OCI-LY1 (cell line): ENCODE results near the gene CAPN15.

Experiments used
- H2AFZ ChIP-seq: fragments of 200-600 bp; sonication (generic), shearing (Covaris generic); 2 replicates; pipeline ENCODE4 v1.6.0; 2014; ENCODE audit warnings: antibody characterized with exemption, mild to moderate bottlenecking, low read length
- H3F3A ChIP-seq: fragments of 200-600 bp; sonication (generic), shearing (Covaris generic); 2 replicates; pipeline ENCODE4 v1.6.0; 2014; ENCODE audit warnings: mild to moderate bottlenecking, antibody characterized with exemption, low read length, moderate library complexity; ENCODE audit not compliant: insufficient read depth
- H3K27ac ChIP-seq: fragments of 200-600 bp; sonication (generic); 2 replicates; pipeline ENCODE4 v1.5.1; 2014; ENCODE audit warnings: low read length, mixed run types, mild to moderate bottlenecking, low read depth; ENCODE audit not compliant: poor library complexity, severe bottlenecking
- H3K27me3 ChIP-seq: fragments of 200-600 bp; sonication (generic); 2 replicates; pipeline ENCODE4 v1.6.0; 2014; ENCODE audit warnings: antibody characterized with exemption, mild to moderate bottlenecking, low read length, moderate library complexity; ENCODE audit not compliant: insufficient read depth
- H3K36me3 ChIP-seq: fragments of 200-600 bp; sonication (generic); 2 replicates; pipeline ENCODE4 v1.6.1; 2014; ENCODE audit warnings: mild to moderate bottlenecking, antibody characterized with exemption, low read length, moderate library complexity, mixed read lengths; ENCODE audit not compliant: insufficient read depth
- H3K4me1 ChIP-seq: fragments of 200-600 bp; sonication (generic); 2 replicates; pipeline ENCODE4 v1.5.1; 2014; ENCODE audit warnings: mild to moderate bottlenecking, low read length, moderate library complexity; ENCODE audit not compliant: insufficient read depth, severe bottlenecking
- H3K4me2 ChIP-seq: fragments of 200-600 bp; sonication (generic), shearing (Covaris generic); 2 replicates; pipeline ENCODE4 v1.6.1; 2014; ENCODE audit warnings: low read length
- H3K4me3 ChIP-seq: fragments of 200-600 bp; sonication (generic); 2 replicates; pipeline ENCODE4 v1.5.1; 2014; ENCODE audit warnings: low read length, low read depth, mild to moderate bottlenecking, mixed read lengths; ENCODE audit not compliant: poor library complexity, severe bottlenecking
- H3K79me2 ChIP-seq: fragments of 200-600 bp; shearing (Covaris generic); 2 replicates; pipeline ENCODE4 v1.6.1; 2016; ENCODE audit warnings: mixed run types, low read length, mixed read lengths; ENCODE audit not compliant: insufficient read depth
- H3K9ac ChIP-seq: fragments of 200-600 bp; sonication (generic), shearing (Covaris generic); 2 replicates; pipeline ENCODE4 v1.6.1; 2014; ENCODE audit warnings: mild to moderate bottlenecking, low read length, mixed read lengths
- H3K9me2 ChIP-seq: fragments of 200-600 bp; sonication (generic), shearing (Covaris generic); 2 replicates; pipeline ENCODE4 v1.6.1; 2014; ENCODE audit warnings: low read depth, mild to moderate bottlenecking, low read length, mixed read lengths
- H3K9me3 ChIP-seq: fragments of 200-600 bp; shearing (Covaris generic); 2 replicates; pipeline ENCODE4 v1.6.1; 2014; ENCODE audit warnings: low read length, mixed read lengths
- H4K20me1 ChIP-seq: fragments of 200-600 bp; sonication (generic), shearing (Covaris generic); 2 replicates; pipeline ENCODE4 v1.6.0; 2016; ENCODE audit warnings: mild to moderate bottlenecking, low read length; ENCODE audit not compliant: insufficient read depth
- CTCF ChIP-seq: fragments of 200-600 bp; sonication (generic), shearing (Covaris generic); IDR thresholded peaks from 2 replicates; pipeline ENCODE4 v1.5.1; 2017; ENCODE audit warnings: mild to moderate bottlenecking, antibody characterized with exemption, low read length, moderate library complexity, mixed read lengths
- EZH2 ChIP-seq: fragments of 200-600 bp; sonication (generic), shearing (Covaris generic); IDR thresholded peaks from 2 replicates; pipeline ENCODE4 v1.8.0; 2017; ENCODE audit warnings: borderline replicate concordance, mixed run types, mild to moderate bottlenecking, antibody characterized with exemption, low read length, moderate library complexity, mixed read lengths

Gene CAPN15

GRCh38 chr16:512802-513201 lies 14.7 kb upstream of the CAPN15 start:
- H3K9me2 ChIP-seq: no peaks in the 10 kb centered on the region
- no peaks in the 10 kb centered on the region for H3K79me2 ChIP-seq
- no peaks in the 10 kb centered on the region for H4K20me1 ChIP-seq
- no peaks in the 10 kb centered on the region for H3K36me3 ChIP-seq
- TF ChIP-seq CTCF (no peak), EZH2 (no peak)
- H3K9ac ChIP-seq: no peak overlapping the region
- no peak overlapping the region for H3K4me3 ChIP-seq
- no peaks in the 10 kb centered on the region for H3K4me1 ChIP-seq
- H3K27ac ChIP-seq: no peak overlapping the region
- H3K9me3 ChIP-seq: no peaks in the 10 kb centered on the region
- no peaks in the 10 kb centered on the region for H3K27me3 ChIP-seq
- H3K4me2 ChIP-seq: no peak overlapping the region
- no peaks in the 10 kb centered on the region for H3F3A ChIP-seq
- H2AFZ ChIP-seq: no peak overlapping the region

GRCh38 chr16:513950-514349 lies 13.6 kb upstream of the CAPN15 start:
- Histone ChIP-seq H3K27me3 (no peaks in the 10 kb centered on the region), H3K4me3 (no peak overlapping the region), H4K20me1 (no peaks in the 10 kb centered on the region), H2AFZ (no peak overlapping the region), H3K27ac (no peak overlapping the region), H3K4me2 (no peak overlapping the region), H3K4me1 (no peaks in the 10 kb centered on the region), H3K36me3 (no peaks in the 10 kb centered on the region), H3K79me2 (no peaks in the 10 kb centered on the region), H3K9ac (no peak overlapping the region), H3K9me2 (no peaks in the 10 kb centered on the region), H3K9me3 (no peaks in the 10 kb centered on the region), H3F3A (no peaks in the 10 kb centered on the region)
- TF ChIP-seq EZH2 (no peak), CTCF (no peak)

- no peaks in the 10 kb centered on the region for H3K79me2 ChIP-seq
- H2AFZ ChIP-seq: no peak overlapping the region
- H3K27me3 ChIP-seq: no peaks in the 10 kb centered on the region
- no peak overlapping the region for H3K9ac ChIP-seq
- H3K4me2 ChIP-seq: no peak overlapping the region
- H3K9me2 ChIP-seq: no peaks in the 10 kb centered on the region
- H3K36me3 ChIP-seq: no peaks in the 10 kb centered on the region
- H3F3A ChIP-seq: no peaks in the 10 kb centered on the region
- TF ChIP-seq EZH2: no peak
- TF ChIP-seq CTCF: no peak
- H3K4me1 ChIP-seq: no peaks in the 10 kb centered on the region
- H3K27ac ChIP-seq: no peak overlapping the region
- no peak overlapping the region for H3K4me3 ChIP-seq
- H3K9me3 ChIP-seq: no peaks in the 10 kb centered on the region
- no peaks in the 10 kb centered on the region for H4K20me1 ChIP-seq
Measured at GRCh38 chr16:515175-515938, 12.2 kb upstream of the CAPN15 start.
